HG03175 (cell line): ENCODE measurements around the gene PPT2.
A peak's percentile ranks its signal among the peaks of the same experiment; 100 is the strongest.
"Not testable (repeated sequence)": the region's sequence is repeated elsewhere in the genome, so short reads cannot be mapped to it uniquely, and the experiment has no call there.

ENCODE experiments used
- ATAC-seq: cut with Tn5 transposase; IDR thresholded peaks from one replicate; pipeline ENCODE4 v1.9.1; 2021; ENCODE audit warnings: mild to moderate bottlenecking, moderate library complexity; ENCODE audit not compliant: unreplicated experiment

The PPT2 gene

GRCh38 chr6:32175711-32176475 is 22.0 kb downstream of the PPT2 start, which contains the start of gene AGPAT1:
Gene AGPAT1, minus strand, starts transcription at chr6:32176084. Its CDS starts 4,588 bp downstream, at chr6:32171496.
- ATAC-seq = peak; percentile 50

GRCh38 chr6:32176476-32177182 is 22.7 kb downstream of the PPT2 start:
- ATAC-seq = no peak

GRCh38 chr6:32177183-32177787 is 23.3 kb downstream of the PPT2 start:
- ATAC-seq = no peak

- ATAC-seq = peak; percentile 81
Measured at GRCh38 chr6:32177788-32178546, 24.0 kb downstream of the PPT2 start, which contains the start of gene RNF5. Gene RNF5, plus strand, starts transcription at chr6:32178405. Its CDS starts 107 bp downstream, at chr6:32178512.

- ATAC-seq = no peak
Measured at GRCh38 chr6:32178547-32179440, 24.9 kb downstream of the PPT2 start.

- ATAC-seq = no peak
Measured at GRCh38 chr6:32179766-32180405, 25.9 kb downstream of the PPT2 start.

GRCh38 chr6:32181148-32181702 is 27.3 kb downstream of the PPT2 start:
- ATAC-seq = no peak

GRCh38 chr6:32181915-32182529 is 28.1 kb downstream of the PPT2 start:
- ATAC-seq = no peak

GRCh38 chr6:32182555-32182981 is 28.6 kb downstream of the PPT2 start:
- no peak for ATAC-seq

- ATAC-seq = no peak
Measured at GRCh38 chr6:32183030-32183429, 29.1 kb downstream of the PPT2 start.

- no peak for ATAC-seq
Measured at GRCh38 chr6:32183483-32184083, 29.6 kb downstream of the PPT2 start.

GRCh38 chr6:32184084-32184640 is 30.2 kb downstream of the PPT2 start, which contains the start of gene AGER:
Gene AGER, minus strand, starts transcription at chr6:32184253. Its CDS starts 31 bp downstream, at chr6:32184222.
- ATAC-seq = no peak

- not testable (repeated sequence) for ATAC-seq
Measured at GRCh38 chr6:32185681-32186131, 31.8 kb downstream of the PPT2 start.

- ATAC-seq = not testable (repeated sequence)
Measured at GRCh38 chr6:32186151-32186840, 32.4 kb downstream of the PPT2 start.

- no peak for ATAC-seq
Measured at GRCh38 chr6:32187009-32187709, 33.2 kb downstream of the PPT2 start.

GRCh38 chr6:32187725-32188380 is 33.9 kb downstream of the PPT2 start:
- ATAC-seq = not testable (repeated sequence)
